NCI-H187 treated with DMSO at 0.1 percent for 48 hours (cell line): Measurements from ENCODE around the gene FNDC10.

ENCODE experiments used
- DNase-seq: peaks from one replicate; lab custom pipeline; 2025; lab: John Stamatoyannopoulos, UW

The FNDC10 gene

DNA sequence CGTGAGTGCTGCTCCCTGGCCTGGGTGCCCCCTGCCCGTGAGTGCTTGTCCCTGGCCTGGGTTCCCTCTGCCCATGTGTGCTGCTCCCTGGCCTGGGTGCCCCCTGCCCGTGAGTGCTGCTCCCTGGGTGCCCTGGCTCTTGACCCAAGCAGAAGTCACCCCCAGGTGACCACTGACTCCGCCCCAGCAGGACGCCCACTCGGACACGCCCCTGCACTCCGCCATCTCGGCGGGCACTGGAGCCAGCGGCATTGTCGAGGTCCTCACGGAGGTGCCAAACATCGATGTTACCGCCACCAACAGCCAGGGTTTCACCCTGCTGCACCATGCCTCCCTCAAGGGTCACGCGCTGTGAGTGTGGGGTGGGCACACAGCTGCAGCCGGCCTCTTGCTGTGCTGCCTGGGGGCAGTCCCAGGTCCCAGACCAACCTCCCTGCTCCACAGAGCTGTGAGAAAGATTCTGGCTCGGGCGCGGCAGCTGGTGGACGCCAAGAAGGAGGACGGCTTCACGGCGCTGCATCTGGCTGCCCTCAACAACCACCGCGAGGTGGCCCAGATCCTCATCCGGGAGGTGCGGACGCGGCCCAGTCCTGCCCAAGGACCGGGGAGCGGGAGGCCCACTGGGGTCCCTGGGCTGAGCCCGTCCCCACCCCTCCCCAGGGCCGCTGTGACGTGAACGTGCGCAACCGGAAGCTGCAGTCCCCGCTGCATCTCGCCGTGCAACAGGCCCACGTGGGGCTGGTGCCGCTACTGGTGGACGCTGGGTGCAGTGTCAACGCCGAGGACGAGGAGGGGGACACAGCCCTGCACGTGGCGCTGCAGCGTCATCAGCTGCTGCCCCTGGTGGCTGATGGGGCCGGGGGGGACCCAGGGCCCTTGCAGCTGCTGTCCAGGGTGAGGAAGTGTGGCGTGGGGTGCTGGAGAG is 28.2 kb upstream of the FNDC10 start:
- no peak for DNase-seq

DNA sequence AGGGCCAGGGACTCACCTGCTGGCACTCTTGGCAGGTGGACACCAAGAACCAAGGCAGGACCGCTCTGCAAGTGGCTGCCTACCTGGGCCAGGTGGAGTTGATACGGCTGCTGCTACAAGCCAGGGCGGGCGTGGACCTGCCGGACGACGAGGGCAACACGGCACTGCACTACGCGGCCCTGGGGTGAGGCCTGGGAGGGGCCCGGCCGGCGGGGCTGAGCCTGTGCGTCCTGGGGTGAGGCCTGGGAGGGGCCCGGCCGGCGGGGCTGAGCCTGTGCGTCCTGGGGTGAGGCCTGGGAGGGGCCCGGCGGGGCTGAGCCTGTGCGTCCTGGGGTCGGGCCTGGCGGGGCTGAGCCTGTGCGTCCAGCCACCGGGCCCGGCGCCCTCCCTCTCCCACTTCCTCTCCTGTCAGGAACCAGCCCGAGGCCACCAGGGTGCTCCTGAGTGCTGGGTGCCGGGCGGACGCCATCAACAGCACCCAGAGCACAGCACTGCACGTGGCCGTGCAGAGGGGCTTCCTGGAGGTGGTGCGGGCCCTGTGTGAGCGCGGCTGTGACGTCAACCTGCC is 27.4 kb upstream of the FNDC10 start:
- DNase-seq: no peak

DNA sequence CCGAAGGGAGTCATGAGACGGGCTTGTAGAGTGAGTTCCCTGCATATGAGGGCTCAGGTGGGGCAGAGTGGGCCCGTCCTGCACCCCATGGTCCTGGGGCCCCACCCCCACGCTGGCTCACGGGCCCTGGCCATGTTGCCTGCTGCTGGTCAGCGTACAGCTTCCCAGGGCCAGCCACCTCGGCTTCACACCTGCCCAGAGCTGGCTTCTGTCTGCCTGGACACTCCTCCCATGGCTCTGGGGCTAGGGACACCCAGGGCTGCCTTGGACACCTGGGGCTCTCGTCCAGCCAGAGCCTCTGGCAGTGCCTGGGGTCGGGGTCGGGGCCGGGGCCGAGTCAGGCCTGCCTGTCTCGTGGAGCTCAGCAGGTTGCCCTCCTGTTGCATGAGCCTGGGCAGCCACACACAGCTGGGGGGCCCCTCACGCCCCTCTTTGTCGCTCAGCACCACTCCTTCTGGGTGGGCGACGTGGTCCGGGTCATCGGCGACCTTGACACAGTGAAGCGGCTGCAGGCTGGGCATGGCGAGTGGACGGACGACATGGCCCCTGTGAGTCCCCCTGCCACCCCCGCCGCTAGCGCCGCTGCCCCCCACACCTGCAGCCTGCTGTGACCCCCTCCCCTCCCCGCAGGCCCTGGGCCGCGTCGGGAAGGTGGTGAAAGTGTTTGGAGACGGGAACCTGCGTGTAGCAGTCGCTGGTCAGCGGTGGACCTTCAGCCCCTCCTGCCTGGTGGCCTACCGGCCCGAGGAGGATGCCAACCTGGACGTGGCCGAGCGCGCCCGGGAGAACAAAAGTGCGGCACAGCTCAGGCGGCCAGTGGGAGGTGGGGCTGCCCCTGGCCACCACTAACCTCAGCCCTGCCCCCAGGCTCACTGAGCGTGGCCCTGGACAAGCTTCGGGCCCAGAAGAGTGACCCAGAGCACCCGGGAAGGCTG is 26.5 kb upstream of the FNDC10 start:
- DNase-seq: no peak

DNA sequence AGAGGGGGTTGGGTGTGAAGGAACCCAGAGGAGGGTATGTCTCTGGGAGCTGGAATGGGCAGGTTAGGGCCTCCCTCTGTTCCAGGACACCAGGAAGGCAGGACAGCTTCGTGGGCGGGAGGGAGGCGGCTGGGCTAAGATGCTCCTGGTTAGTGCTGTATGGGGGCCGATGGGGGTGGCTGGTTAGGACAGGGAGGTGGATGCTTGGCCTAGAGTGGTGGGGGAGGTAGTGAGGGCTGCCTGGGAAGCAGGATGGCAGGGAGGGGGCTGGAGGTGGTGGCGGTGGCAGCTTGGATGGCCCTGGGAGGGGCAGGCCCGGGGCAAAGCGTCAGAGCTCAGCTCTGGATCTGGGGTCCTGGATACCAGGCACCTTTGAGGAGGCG is 25.9 kb upstream of the FNDC10 start:
- DNase-seq: no peak

DNA sequence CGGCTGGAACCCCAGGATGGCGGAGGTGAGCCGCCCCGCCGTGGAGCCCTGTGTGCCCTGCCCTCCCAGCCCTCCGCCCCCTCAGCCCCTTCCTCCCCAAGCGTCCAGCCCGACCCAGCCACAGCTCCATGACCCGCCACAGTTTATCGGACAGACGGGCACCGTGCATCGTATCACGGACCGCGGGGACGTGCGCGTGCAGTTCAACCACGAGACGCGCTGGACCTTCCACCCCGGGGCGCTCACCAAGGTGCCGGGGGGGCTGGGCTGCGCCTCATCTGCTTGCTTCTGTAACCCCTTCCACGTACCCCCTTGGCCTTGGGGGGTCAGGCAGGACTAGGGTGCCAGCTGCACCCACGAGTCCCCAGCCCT is 25.5 kb upstream of the FNDC10 start:
- no peak for DNase-seq

DNA sequence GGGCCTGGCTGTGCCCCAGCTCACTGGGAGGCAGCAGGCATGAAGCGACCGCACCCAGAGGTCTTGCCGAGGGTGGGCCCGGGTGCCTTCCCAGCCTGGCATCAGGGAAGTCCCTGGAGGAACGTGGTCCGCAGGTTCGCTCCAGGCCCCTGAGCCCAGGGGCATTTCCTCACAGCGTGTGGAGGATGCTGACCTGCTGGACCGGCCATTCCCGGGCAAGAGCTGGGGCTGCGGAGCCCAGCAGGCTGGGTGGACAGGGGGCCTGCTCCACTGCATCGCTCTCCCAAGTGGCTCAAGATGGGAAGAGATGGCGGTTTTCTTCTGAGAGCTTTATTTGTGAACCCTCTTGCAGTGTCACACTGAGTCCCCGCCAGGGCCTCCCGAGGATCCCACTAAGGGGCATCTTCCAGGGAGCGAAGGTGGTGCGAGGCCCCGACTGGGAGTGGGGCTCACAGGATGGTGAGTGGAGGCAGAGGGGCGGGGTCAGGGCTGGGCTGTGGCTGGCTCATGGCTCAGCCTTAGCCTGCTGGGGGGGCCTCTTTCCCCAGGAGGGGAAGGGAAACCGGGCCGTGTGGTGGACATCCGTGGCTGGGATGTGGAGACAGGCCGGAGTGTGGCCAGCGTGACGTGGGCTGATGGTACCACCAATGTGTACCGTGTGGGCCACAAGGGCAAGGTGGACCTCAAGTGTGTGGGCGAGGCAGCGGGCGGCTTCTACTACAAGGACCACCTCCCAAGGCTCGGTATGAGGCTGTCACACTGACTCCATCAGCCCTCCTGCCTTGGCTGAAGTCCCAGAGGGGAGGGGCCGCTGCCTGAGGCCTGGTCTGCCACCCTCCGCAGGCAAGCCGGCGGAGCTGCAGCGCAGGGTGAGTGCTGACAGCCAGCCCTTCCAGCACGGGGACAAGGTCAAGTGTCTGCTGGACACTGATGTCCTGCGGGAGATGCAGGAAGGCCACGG is 24.8 kb upstream of the FNDC10 start:
- no peak for DNase-seq

DNA sequence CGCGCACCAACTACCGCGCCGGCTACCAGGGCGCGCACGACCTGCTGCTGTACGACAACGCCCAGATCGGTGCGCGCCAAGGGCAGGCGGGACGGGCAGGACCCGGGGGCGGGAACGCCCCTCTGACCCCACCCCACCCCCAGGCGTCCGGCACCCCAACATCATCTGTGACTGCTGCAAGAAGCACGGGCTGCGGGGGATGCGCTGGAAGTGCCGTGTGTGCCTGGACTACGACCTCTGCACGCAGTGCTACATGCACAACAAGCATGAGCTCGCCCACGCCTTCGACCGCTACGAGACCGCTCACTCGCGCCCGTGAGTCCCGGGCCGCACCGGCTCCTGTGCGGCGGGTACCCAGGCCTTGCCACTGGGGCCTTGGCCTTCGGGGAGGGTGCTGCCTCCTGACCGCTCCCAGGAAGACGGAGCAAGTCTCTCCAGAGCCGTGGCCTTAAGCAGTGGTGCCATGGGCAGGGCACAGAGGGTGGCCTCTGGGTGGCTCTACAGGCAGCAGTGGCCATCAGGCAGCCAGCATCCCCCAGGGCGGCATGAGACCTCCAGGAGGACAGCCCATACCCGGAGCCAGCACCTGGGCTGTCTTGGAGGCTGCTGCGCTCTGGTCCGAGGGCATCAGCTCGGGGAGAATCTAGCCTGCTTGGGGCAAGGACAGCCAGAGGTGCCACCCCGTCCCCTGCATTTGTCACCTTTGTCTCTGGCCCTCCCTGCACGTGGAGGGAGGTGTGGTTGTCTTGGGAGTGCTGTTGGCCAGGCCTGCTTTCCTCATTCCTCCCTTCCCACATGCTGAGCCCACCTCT is 23.9 kb upstream of the FNDC10 start:
- DNase-seq: no peak

DNA sequence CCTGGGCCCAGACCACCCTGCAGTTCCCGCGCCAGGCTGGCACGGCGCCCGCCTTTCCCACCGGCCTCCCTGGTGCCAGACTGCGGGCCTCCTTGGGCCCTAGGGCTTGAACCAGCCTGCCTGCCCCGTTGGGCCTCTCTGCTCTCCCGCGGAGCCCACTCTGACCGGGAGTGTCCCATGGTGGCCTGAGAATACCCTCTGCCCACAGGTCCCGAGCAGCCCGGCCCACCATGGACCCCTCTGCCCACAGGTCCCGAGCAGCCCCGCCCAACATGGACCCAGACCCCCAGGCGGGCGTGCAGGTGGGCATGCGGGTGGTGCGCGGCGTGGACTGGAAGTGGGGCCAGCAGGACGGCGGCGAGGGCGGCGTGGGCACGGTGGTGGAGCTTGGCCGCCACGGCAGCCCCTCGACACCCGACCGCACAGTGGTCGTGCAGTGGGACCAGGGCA is 23.3 kb upstream of the FNDC10 start:
- DNase-seq: no peak

DNA sequence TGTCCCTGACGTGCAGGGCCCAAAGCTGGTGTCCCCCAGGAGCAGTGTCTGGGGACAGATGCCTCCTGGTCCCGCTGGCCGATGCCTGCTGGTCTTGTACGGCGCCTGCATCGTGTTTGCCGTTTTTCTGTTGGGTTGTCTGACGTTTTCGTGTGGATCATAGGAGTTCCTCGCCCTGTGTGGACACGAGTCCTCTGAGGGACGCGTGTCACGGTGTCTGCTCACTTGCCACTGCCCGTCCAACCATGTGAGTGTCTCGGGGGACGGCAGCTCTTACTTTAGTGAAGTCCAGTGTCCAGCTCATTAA is 22.8 kb upstream of the FNDC10 start:
- no peak for DNase-seq

DNA sequence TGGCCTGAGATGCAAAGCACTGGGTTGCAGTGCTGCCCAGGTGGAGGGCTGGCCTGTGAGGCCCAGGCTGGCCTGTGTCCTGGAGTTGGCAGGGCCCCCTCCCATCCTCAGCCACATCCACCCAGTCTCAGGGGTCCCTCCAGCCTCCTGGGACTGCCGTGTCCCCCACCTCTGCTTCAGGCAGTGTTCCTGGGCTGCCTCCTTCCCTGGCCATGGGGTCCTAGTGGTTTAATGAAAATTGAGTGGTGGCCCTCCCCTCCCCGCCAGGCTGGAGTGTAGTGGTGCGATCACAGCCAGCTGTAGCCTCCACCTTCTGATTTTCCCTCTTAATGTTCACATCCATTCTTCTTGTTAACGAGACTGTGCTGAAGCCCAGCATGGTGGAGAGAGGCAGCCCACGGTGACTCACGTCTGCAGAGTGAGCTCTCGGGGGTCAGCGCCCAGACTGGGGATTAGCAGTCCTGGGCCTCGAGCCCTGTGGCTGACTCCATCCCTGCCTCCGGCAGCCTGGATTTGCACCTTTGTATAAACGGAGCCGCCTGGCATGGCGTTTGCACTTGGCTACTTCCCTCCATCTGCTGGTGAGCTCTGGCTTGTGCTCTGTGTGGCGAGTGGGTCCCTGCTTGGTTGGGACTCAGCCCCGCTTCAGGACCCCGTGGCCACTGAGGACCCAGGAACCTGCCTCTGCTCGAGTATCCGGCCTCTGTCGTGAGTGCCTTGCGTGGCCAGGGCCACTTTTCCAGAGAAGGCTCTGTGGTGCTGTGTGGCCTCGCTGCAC is 22.3 kb upstream of the FNDC10 start:
- no peak for DNase-seq

DNA sequence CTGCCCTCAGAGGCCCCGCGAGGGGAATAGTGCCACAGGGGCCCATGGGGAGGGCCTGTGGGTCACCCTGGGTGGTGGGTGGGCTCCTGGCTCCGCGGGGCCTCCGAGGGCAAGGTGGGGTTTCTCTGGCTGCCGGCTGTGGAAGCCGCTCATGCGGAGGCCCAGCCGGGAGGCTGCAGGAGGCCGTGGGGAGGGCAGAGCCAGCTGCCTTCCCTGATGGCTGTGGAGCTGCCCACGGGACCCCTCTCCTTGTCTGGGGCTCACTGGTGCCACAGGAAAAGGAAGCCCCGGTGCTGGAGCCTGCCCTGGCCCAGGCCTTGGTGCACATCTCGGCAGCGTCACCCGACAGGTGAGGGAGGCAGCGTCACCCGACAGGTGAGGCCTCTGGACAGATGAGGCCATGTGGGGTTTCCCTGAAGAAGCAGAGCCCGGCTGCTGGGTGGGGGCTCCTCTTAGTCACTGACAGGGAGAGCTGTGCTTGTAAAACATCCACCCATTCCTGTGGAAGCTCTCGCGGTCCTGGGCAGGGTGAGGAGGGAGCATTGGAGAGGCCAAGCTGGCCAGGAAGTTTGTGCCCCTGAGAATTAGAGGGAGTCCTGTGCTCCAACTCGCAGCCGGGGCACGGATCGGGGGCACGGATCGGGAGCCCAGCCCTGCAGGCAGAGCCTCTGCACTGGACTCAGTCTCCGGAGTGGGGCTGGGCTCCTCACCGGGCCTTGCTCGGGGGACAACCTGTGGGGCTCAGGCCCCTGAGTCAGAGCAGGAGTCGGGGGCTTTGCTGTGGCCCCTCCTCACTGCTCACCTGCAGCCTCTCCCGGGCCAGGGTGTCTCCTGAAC is 21.5 kb upstream of the FNDC10 start:
- no peak for DNase-seq

DNA sequence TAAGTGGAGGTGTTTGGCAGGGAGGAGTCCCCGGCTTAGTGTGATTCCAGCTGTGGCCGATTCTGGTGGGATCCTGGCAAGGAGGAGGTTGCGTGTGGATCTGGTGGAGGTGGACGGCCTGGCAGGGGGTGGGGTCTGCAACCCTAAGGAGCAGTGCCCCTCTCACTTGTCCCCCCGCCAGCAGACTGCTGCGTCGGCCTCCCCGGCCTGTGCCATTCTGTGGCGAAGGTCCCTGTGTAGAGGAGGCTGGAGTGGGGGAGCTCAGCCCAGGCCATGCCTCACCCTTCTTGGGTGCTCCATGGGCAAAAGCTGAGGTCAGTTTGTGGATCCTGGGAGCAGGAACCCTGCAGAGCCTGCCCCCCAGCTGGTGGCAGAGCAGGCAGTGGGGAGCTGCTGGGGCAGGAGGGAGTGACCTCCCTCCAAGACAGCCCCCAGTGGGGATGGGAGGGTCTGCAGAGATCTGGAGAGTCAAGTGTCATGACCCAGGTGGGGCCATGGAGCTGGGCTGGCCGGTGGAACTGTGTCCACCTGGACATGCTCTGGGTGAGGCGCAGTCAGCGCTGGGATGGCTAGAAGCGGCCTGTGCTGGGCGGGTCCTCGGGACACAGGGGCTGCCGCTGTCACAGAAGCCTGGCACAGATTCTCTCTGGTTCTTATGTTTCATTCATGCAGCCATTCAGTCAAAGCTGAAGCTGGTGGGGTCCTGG is 20.7 kb upstream of the FNDC10 start:
- no peak for DNase-seq

DNA sequence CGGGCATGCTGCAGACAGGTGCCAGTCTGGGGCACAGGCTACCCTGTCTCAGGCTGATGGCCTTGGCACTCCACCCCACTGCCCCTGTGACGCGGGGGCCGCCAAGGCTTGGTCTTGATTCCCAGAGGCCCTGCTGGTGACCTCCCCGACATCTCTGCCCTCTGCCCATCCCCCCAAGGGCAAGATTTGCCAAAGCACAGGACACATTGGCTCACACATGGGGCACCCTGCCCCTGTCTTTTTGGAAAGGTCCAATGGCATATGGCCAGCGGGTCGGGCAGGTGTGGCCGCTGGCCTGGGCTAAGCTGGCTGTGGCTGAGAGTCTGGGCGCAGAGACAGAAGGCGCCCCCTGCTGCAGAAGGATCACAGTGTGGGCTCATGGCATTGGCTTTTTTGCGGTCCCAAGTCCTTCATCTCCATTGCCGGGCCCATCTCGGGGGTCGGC is 20.0 kb upstream of the FNDC10 start:
- no peak for DNase-seq

DNA sequence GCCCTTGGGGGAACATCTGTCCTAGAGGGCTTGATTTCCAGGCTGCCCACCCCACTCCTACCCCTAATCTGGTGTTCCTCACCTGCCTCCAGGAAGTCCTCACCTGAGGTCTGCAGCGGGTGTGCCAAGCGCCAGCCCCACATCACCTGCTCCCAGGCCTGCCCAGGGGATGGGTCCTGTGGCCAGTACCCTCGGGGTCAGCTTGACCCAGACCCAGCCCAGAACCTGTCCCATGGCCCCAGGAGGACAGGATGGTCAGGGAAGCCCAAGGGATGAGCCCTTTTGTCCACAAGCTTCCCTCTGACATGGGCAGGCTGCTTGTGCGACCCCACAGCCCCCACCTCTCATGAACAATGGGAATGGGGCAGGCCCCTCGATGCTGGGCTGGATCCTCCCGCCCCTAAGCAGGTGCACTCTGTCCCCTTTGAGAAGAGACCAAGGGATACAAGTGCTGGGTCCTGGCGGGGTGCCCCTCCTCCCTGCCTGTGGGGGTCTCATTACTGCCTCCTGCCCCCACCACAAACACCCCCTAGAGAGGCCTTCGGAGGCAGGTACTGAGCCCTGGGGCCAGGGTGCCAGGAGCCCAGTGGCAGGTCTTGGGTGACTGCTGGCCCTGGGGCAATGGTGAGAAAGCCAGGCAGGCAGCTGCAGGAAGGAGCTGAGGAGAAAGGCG is 18.6 kb upstream of the FNDC10 start:
- DNase-seq: no peak

DNA sequence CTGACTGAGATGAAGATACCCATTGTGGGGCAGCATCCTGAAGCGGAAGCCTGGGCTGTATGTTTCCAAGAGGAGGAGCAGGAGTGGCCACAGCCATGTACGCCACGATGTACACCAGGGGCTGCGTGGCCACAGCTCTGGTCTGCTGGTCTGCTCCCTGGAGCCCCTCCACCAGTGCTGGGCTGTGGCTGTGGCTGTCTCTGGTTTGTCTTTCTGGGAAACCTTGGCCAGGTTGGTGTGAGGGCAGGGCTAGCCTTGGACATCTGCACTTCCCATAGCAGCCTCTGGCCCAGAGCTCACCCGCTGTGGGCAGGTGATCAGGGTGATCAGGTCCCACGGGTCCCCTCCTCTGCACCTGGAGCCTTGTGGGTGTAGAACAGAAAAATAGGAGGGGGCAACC is 18.0 kb upstream of the FNDC10 start:
- DNase-seq: no peak

DNA sequence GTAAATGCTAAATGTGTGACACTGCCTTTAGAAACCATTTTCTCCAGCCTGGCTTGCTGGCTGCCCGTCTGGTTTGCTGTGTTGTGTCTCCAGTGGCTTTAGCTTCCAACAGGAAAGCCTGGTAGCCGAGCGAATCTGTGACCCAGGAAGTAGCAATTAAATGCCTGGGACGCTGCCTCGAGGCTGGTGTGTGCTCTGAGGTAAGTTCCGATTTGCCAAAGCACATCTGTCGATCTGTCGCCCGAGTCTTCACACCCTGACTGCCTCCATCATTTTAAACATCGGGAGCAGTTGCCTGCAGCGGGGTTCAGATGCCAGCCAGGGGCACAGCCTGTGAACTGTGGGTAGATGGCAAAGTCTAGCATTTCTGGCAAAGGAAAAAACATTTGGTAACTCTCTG is 17.6 kb upstream of the FNDC10 start:
- no peak for DNase-seq

DNA sequence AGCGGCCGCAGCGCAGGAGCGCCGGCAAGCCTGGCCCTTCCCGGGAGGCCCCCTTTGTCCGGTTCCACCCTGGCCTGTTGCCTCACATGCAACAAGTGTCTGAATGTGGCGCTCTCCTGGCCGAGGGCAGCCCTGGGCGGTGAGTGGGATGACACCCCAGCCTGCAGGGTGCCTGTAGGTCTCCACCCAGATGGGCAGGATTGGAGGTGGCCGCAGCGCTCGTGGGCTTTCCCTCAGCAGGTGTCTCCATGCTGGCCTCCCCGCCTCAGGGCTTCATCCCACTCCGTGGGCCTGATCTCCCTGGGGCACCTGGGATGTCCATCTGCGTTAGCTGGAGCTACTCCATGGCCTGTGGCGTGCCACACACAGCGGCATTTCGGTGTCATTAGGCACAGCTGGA is 16.9 kb upstream of the FNDC10 start:
- DNase-seq: no peak
